Measurements from ENCODE around the gene KCNK1. TPM values are rescaled to one million over a fixed set of nuclear protein-coding genes. Genes with fewer than 3 reads are reported as not detected.
"Not testable (repeated sequence)": the region's sequence is repeated elsewhere in the genome, so short reads cannot be mapped to it uniquely, and the experiment has no call there.

Gene KCNK1
- total RNA-seq, 2 donors from 2014 or later = 3.4 to 10.0 TPM

GRCh38 chr1:233662575-233663304, 48.8 kb downstream of the KCNK1 start:
- H3K4me3 Mint-ChIP-seq = no peak overlapping the region
- peak; percentile 54 for ATAC-seq (replicated peaks)

GRCh38 chr1:233664253-233664652, 50.3 kb downstream of the KCNK1 start:
- Mint-ChIP-seq H3K4me1 (no peaks in the 10 kb centered on the region), H3K4me3 (no peak overlapping the region), H3K27ac (no peak overlapping the region), H3K36me3 (ENCODE audit: low read depth) (no peaks in the 10 kb centered on the region), H3K27me3 (peaks cover 3% of the 10 kb centered on the region), H3K9me3 (no peaks in the 10 kb centered on the region)
- ATAC-seq (replicated peaks) = no peak

More at GRCh38 chr1:233662575-233663304, 48.8 kb downstream of the KCNK1 start:
- H3K4me1 Mint-ChIP-seq = no peaks in the 10 kb centered on the region
- H3K9me3 Mint-ChIP-seq = no peaks in the 10 kb centered on the region
- no peak overlapping the region for H3K27ac Mint-ChIP-seq
- H3K27me3 Mint-ChIP-seq = peaks cover 3% of the 10 kb centered on the region
- no peaks in the 10 kb centered on the region for H3K36me3 Mint-ChIP-seq (ENCODE audit: low read depth)

DNA sequence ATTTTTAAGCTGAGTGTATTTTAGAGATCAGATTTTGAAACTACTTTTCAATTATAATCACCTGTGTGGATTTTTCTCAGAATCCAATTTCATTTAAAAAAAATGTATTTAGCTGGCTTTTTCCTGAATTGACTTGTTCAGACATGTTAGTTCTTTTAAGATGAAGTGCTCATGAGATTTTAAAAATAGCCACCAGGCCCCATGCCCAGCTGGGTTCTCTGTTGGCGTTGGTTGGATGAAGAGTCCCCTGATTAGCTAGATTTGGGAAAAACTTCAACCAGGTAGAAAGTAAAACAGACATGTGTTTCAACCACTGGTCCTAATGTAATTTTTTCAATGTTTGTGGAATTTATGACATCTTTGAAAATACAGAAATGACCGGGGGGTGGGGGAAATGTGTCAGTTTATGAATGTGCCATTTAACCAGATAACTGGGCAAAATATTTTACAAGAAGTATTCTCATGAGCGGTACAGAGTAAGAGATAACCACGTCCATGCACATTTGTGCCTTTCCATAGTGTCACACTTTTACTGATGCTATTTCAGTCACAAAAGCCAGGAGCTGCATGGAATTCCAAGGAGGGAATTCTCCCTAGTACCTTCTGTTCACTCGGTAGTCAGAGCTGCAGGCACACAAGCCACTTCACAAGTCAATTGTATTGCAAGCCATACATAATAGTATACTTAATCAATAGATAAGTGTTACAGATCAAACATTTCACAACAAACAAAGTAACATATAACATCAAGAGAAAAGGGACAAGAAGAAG, 51.1 kb downstream of the KCNK1 start:
- no peak overlapping the region for H3K27ac Mint-ChIP-seq
- no peaks in the 10 kb centered on the region for H3K9me3 Mint-ChIP-seq
- H3K27me3 Mint-ChIP-seq = peaks cover 3% of the 10 kb centered on the region
- no peaks in the 10 kb centered on the region for H3K36me3 Mint-ChIP-seq (ENCODE audit: low read depth)
- H3K4me1 Mint-ChIP-seq = no peaks in the 10 kb centered on the region
- H3K4me3 Mint-ChIP-seq = no peak overlapping the region
- no peak for ATAC-seq (replicated peaks)

GRCh38 chr1:233665575-233666270, 51.8 kb downstream of the KCNK1 start:
- Mint-ChIP-seq H3K27ac (no peak overlapping the region), H3K36me3 (ENCODE audit: low read depth) (no peaks in the 10 kb centered on the region), H3K27me3 (no peaks in the 10 kb centered on the region), H3K4me1 (no peaks in the 10 kb centered on the region), H3K9me3 (no peaks in the 10 kb centered on the region), H3K4me3 (no peak overlapping the region)
- ATAC-seq (replicated peaks) = no peak

DNA sequence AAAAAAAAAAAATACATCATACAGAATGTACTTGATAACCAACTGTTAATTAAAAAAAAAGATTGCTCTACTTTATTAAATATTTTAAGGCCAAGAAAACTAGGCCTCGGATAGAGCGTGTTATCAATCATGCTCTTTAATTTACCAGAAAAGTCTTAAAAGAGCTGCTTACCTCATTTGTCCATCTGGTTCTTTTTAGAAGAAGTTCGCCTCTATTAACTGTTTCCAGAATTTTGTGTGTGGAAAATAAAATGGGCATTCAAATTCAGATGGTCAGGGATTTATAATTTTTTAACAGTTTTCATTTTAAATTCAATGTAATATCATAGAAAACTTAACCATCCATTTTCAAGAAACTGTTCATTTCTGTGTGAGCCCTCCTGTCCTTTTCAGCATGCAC, 53.8 kb downstream of the KCNK1 start:
- ATAC-seq (replicated peaks) = no peak
- no peaks in the 10 kb centered on the region for H3K36me3 Mint-ChIP-seq (ENCODE audit: low read depth)
- H3K4me3 Mint-ChIP-seq = no peak overlapping the region
- H3K9me3 Mint-ChIP-seq = no peaks in the 10 kb centered on the region
- H3K4me1 Mint-ChIP-seq = no peaks in the 10 kb centered on the region
- H3K27ac Mint-ChIP-seq = no peak overlapping the region
- peaks cover under 1% of the 10 kb centered on the region for H3K27me3 Mint-ChIP-seq

DNA sequence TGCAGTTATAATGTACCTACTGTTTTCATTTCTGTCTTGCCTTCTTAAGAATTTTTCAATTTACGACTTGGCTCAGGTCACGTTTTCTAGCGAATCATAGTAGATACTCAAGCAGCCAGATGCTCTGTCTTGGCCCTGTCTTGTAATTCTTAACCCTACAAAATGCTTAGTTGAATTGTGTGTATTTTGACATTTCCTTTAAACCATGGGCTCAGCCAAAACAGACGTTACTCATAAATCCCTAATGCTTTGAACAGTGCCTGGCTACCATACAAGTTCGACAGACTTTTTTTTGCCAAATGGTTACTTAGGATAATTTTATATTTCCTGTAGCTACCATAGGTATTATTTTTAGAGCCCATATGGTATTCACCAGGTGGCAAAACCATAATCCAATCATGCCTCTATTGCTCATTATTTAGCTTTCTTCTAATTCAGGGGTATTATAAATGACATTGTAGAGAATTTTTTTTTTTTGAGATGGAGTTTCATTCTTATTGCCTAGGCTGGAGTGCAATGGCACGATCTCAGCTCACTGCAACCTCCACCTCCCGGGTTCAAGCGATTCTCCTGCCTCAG, 54.3 kb downstream of the KCNK1 start:
- H3K36me3 Mint-ChIP-seq (ENCODE audit: low read depth) = no peaks in the 10 kb centered on the region
- H3K4me1 Mint-ChIP-seq = no peaks in the 10 kb centered on the region
- H3K4me3 Mint-ChIP-seq = no peak overlapping the region
- peaks cover 4% of the 10 kb centered on the region for H3K27me3 Mint-ChIP-seq
- H3K9me3 Mint-ChIP-seq = no peaks in the 10 kb centered on the region
- H3K27ac Mint-ChIP-seq = peak overlapping the region; percentile 31
- ATAC-seq (replicated peaks) = no peak

DNA sequence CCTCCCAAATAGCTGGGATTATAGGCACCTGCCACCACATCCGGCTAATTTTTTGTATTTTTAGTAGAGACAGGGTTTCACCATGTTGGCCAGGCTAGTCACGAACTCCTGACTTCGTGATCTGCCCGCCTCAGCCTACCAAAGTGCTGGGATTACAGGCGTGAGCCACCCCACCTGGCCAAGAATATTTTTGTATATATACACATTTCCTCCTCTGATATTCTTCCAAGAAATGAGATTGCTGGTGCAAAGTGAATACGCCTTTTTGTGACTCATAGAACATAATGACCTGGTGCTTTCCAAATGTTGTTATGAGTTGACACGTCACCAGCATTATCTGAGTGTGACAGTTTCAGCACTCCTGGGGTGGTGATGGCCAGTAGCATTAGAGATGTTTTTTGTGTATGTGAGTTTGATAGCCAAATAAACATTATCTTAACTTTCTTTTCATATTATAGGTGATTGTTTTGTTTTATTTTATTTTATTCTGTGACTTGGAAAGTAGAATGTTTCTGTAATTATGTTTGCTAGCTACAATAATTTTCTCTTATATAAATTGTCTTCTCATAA, 54.9 kb downstream of the KCNK1 start:
- ATAC-seq (replicated peaks) = peak; percentile 97
- Mint-ChIP-seq H3K27me3 (peaks cover 8% of the 10 kb centered on the region), H3K4me1 (no peaks in the 10 kb centered on the region), H3K27ac (peak overlapping the region; percentile 31), H3K9me3 (no peaks in the 10 kb centered on the region), H3K36me3 (ENCODE audit: low read depth) (no peaks in the 10 kb centered on the region), H3K4me3 (no peak overlapping the region)

DNA sequence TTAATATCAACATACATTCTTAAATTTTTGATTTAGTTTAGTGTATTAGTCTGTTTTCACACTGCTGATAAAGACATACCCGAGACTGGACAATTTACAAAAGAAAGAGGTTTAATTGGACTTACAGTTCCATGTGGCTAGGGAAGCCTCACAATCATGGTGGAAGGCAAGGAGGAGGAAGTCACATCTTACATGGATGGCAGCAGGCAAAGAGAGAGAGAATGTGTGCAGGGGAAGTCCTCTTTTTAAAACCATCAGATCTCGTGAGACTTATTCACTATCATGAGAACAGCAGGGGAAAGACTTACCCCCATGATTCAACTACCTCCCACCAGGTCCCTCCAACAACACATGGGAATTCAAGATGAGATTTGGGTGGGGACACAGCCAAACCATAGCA, 56.5 kb downstream of the KCNK1 start:
- peaks cover 12% of the 10 kb centered on the region for H3K27me3 Mint-ChIP-seq
- H3K27ac Mint-ChIP-seq; ATAC-seq (replicated peaks): not testable (repeated sequence)

GRCh38 chr1:233671286-233671685, 57.4 kb downstream of the KCNK1 start:
- Mint-ChIP-seq H3K27ac (no peak overlapping the region), H3K27me3 (peaks cover 12% of the 10 kb centered on the region), H3K4me1 (no peaks in the 10 kb centered on the region), H3K4me3 (no peak overlapping the region), H3K36me3 (ENCODE audit: low read depth) (no peaks in the 10 kb centered on the region), H3K9me3 (no peaks in the 10 kb centered on the region)
- ATAC-seq (replicated peaks) = no peak

More for the DNA sequence above, 56.5 kb downstream of the KCNK1 start:
- H3K9me3 Mint-ChIP-seq; H3K4me1 Mint-ChIP-seq; H3K4me3 Mint-ChIP-seq; H3K36me3 Mint-ChIP-seq (ENCODE audit: low read depth): not testable (repeated sequence)

DNA sequence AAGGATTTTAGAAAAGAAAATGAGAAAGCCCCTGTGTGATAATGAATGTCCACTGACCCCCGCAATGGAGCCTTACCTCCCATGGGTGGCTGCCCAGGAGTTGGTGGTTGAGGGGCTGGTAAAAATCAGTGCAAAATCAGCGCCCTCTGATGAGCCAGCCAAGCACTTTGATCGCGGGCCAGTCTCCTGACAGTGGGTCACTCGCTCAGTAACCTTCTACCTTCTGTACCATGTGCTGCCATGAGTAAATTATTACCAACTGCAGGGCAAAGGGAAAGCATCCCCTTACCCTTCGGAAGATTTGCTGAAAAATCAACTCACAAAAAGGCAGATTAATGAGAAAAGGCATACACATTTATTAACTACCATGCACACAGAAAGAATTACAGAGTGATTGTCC, 58.8 kb downstream of the KCNK1 start:
- H3K9me3 Mint-ChIP-seq = no peaks in the 10 kb centered on the region
- no peak for ATAC-seq (replicated peaks)
- no peak overlapping the region for H3K4me3 Mint-ChIP-seq
- peaks cover 12% of the 10 kb centered on the region for H3K27me3 Mint-ChIP-seq
- no peaks in the 10 kb centered on the region for H3K4me1 Mint-ChIP-seq
- H3K27ac Mint-ChIP-seq = no peak overlapping the region
- no peaks in the 10 kb centered on the region for H3K36me3 Mint-ChIP-seq (ENCODE audit: low read depth)

- Mint-ChIP-seq H3K27ac (no peak overlapping the region), H3K4me1 (no peaks in the 10 kb centered on the region), H3K4me3 (no peak overlapping the region), H3K36me3 (ENCODE audit: low read depth) (no peaks in the 10 kb centered on the region), H3K27me3 (peaks cover 12% of the 10 kb centered on the region), H3K9me3 (no peaks in the 10 kb centered on the region)
- no peak for ATAC-seq (replicated peaks)
Observed at GRCh38 chr1:233673261-233673946, 59.5 kb downstream of the KCNK1 start.

- H3K4me1 Mint-ChIP-seq = no peaks in the 10 kb centered on the region
- no peak for ATAC-seq (replicated peaks)
- no peak overlapping the region for H3K4me3 Mint-ChIP-seq
- no peaks in the 10 kb centered on the region for H3K9me3 Mint-ChIP-seq
- no peaks in the 10 kb centered on the region for H3K36me3 Mint-ChIP-seq (ENCODE audit: low read depth)
- no peak overlapping the region for H3K27ac Mint-ChIP-seq
- peaks cover 12% of the 10 kb centered on the region for H3K27me3 Mint-ChIP-seq
Observed at GRCh38 chr1:233673947-233674431, 60.1 kb downstream of the KCNK1 start.

- Mint-ChIP-seq H3K27ac (no peak overlapping the region), H3K4me3 (no peak overlapping the region), H3K36me3 (ENCODE audit: low read depth) (no peaks in the 10 kb centered on the region), H3K4me1 (no peaks in the 10 kb centered on the region), H3K9me3 (no peaks in the 10 kb centered on the region), H3K27me3 (peaks cover 12% of the 10 kb centered on the region)
- no peak for ATAC-seq (replicated peaks)
Observed at GRCh38 chr1:233675446-233675845, 61.5 kb downstream of the KCNK1 start.

GRCh38 chr1:233675893-233676292, 62.0 kb downstream of the KCNK1 start:
- Mint-ChIP-seq H3K9me3 (no peaks in the 10 kb centered on the region), H3K4me3 (no peak overlapping the region), H3K4me1 (no peaks in the 10 kb centered on the region), H3K36me3 (ENCODE audit: low read depth) (no peaks in the 10 kb centered on the region), H3K27me3 (peaks cover 12% of the 10 kb centered on the region), H3K27ac (no peak overlapping the region)
- no peak for ATAC-seq (replicated peaks)

Data from activated T-helper 17 cell treated with anti-CD3 and anti-CD28 coated beads, Interleukin-2, amount 50 U/mL, for 72 hours (primary cell).